GM19099 (cell line): ENCODE results near the gene ZP1.

ENCODE experiments used
- POLR2A ChIP-seq: IDR thresholded peaks from 3 replicates; pipeline ENCODE4 v1.6.1; 2011; ENCODE audit warnings: low read depth; ENCODE audit not compliant: insufficient read length; ENCODE audit errors: extremely low read depth

Gene ZP1

DNA sequence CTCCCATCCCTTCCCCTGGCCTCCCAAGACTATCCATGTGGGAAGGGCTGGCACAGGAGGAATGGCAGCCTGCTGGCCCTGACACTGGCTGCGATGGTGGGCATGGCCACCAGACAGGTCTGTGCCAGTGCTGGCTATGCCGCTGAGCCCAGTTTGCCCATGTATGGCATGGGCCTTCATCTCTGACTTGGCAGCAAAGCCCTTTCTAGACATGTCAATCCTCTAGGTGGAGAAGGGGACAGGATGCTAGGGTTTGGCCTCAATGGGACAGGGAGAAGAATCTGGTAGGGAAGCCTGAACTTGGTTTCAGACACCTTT lies 8.8 kb downstream of the ZP1 start:
- TF ChIP-seq POLR2A: no peak

DNA sequence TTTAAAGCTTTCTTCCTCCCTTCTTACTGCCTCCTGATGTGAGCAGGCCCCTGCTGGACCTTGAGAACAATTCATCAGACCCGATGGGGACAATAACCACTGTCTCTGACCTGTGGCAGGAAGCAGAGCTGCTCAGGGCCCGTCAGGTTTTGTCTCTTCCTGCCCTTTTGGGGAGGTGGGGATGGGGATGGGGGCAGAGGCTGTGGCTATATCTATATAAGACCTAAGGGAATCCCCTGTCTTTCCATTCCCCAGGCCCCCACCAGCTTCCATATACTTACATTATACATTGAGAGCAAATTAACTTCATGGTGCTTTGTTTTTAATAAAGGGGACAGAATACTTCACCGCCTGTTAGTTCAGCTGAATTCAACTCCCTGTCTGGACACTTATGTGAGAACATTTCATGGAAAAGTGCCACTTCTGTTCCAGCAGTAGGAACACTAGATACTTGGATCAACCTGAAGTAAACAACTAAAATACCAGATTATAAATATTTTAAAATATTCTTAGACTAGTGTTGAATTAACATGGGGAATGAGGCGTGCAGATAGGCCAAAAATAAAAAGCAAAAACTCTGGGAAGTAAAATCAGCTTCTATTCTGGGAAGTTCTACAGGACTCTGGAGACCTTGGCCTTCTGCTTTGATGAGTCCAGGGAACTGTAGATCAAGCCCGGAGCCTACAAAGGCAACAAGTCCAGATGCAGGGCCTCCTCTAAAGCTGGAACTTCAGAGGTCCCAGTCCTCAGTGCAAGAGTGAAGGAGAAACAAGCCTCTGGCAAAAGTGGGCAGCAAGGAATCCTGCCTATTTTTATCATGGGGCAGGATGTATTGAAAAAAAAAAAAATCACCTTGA lies 11.1 kb downstream of the ZP1 start:
- TF ChIP-seq POLR2A: no peak

DNA sequence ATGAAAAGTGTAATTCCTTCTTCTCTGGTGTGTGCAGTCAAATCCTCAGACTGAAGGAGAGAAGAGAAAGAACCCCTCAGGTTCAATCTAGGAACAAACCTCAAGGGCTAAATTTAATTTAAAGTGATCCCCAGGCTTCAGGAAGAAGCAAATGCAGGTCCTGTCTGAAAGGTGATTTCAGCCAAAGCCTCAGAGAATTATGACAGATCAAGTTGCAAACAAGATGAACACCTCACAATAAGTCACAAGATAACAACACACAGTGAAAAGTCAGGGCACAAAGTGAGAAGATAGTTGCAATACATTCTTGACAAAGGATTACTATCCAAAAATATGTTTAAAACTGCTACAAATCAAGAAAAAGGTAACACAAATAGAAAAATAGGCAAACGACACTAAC lies 11.8 kb downstream of the ZP1 start:
- TF ChIP-seq POLR2A: no peak

DNA sequence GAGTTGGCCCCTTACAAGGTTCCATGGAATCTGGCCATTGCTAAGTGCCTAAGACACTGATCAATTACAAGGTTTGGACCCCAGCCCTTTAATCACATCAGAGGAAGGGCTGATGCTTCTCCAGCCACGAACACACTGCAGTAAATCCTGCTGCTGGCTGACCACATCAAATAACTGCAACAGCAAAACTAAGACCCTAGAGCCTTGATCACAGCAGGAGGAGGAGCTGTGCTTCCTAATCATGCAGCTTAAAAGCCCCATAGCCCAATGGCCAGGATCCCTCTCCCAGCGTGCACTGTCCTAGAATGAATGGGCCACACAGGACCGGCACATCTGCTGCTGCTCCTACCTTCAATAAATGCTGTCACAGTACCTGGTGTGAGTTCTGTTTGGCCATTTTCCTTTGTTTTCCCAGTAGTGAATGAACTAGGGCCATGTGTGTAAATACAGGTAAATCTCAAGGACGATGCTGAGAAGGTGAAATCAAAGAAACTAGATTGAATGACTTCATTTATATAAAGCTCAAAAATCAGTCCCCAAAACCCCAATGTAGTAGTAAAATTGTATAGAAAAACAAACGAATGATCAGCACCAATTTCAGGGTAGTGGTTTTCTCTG lies 12.7 kb downstream of the ZP1 start:
- TF ChIP-seq POLR2A: no peak

DNA sequence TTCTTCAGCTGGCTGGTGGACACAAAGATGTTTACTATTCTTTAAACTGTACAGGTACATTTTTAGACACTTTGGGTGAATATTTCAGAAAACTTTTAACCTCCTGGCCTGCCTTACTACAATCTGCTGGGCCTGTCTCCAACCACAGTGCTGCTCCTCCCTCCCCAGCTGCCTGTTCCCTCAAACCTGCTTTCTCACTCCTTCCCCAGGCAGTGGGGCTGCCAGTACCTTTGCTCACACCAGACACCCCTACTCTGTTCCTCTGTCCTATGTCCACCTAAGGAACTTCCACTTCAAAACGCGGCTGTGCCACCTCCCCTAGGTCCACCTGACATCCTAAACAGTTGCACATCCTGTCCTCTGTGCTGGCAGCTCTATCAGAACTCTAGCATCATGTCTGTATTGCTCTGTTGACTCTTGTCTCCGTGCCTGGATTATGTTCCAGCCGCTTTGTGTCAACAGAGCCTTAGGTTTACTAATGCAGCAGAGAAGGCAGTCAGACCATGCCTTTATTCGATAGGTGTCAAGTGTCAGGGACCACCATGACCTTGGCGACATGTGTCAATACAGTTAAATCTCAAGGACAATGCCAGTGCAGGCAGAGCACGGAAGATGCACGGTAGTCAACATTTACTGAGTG lies 13.4 kb downstream of the ZP1 start:
- TF ChIP-seq POLR2A: no peak

DNA sequence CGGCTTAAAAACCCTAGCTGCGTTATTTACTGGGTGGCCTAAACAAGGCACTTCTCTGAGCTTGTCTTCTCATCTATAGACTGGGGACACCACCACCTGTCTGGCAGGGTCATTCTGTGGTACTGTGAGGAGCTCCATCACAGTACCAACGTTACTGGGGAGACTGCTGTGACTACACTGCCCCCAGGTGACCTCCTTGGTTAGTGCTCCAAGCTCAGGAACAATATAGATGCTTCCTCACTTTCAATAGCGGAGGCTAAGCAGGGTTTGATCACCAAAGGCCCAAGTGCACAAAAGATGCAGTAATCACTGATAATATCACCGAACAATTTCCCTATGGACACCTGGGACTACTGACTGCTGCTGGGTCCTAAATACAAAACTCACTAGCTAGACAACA lies 20.2 kb downstream of the ZP1 start:
- TF ChIP-seq POLR2A: no peak

DNA sequence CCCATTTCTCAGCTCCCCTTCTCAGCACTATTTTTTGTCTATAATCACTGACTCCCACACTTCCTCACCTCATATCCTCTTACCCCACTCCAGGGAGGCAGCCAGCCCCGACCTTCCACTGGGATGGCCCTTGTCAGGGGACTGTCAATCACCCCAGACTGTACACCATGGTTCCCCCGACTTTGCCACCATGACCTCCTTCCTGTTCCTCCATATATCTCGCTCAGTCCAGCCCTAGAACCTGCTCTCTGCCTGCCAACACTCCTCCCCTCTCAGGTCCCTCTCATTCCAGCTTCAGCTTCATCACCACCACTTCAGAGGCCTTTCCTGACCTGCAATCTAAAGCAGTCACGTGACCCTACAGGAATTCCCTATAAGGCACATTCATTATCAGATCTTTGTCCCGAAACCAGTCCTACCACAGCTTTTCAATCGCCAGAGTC lies 22.5 kb downstream of the ZP1 start:
- no peak for TF ChIP-seq POLR2A

DNA sequence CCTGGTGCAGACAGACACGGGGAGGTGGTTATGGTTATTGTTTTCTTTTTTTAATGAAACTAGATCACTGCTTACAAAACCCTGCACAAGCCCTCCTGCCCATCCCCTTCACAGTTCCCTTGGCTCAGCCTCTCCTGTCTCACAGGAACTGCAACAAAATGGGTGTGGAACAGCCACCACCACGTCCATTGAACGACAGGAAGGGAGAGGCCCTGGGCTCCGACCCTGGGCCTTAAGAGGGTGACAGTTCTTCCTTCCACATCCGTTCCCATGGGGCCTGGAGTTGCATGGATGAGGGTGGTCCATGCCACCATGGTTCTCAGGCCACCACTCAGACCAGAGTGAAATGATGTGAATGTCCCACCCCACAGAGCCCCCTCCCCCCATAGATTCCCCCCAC lies 23.4 kb downstream of the ZP1 start:
- TF ChIP-seq POLR2A: no peak

DNA sequence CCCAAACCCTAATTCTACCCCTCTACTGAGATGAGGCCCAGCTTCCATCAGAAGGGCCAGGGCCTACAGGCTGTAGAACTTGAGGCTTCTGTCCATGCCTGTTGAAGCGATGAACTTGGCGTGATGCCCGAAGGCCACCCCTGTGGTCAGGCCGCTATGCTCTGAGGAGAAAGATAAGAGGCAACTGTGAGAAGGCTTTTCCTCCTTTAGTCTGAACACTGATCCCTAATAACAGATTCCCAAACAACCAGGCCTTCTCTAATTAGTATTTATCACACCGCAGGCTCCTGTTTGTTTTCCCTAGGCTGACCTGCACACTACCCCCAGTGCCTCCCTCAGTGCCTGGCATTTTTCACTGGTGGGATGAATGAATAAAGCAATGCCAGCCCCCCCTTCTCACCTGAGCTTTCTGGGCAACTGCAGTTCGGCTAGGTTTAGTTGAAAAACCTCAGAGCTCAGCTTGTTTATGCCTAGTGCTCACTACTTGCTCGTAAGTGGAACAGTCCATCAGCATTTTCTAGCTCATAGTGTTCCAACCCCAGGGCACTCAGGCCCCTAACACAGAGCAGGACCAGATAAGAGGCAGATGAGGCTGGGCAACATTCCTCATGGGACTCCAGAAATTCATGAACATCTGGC lies 23.9 kb downstream of the ZP1 start:
- no peak for TF ChIP-seq POLR2A

DNA sequence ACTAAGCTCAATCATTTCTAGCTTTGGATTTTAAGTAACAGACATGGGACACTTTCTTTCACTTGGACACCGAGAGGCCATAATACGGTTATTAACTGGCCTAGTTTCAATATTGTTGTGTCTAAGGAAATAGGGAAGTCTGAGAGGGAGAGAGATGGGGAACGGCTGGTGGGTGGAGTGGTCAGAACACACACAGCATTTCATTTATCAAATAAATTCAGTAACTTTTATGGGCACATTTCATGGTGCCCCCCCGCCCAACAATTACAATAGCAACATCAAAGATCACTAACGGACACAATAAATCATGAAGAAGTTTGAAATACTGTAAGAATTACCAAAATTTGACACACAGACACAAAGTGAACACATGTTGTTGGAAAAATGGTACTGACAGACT lies 28.3 kb downstream of the ZP1 start:
- no peak for TF ChIP-seq POLR2A

DNA sequence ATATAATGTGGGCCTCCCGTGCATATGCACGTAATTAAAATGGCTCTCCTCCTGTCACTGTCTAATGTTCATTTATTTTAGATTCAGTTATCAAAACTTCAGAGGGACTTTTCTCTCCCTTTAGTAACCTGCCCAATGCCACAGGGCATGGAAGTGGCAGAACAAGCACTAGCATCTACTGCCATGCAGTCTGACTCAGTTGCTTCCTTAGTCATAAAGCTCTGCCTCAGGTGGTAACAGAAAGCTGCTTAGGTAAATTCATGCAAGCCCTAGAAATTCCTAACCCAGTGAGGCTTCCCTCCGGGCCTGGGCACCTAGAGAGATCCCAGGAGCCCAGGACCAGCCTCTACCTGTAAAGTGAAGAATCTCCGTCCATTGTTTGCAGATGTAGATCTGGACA lies 30.2 kb downstream of the ZP1 start:
- no peak for TF ChIP-seq POLR2A

DNA sequence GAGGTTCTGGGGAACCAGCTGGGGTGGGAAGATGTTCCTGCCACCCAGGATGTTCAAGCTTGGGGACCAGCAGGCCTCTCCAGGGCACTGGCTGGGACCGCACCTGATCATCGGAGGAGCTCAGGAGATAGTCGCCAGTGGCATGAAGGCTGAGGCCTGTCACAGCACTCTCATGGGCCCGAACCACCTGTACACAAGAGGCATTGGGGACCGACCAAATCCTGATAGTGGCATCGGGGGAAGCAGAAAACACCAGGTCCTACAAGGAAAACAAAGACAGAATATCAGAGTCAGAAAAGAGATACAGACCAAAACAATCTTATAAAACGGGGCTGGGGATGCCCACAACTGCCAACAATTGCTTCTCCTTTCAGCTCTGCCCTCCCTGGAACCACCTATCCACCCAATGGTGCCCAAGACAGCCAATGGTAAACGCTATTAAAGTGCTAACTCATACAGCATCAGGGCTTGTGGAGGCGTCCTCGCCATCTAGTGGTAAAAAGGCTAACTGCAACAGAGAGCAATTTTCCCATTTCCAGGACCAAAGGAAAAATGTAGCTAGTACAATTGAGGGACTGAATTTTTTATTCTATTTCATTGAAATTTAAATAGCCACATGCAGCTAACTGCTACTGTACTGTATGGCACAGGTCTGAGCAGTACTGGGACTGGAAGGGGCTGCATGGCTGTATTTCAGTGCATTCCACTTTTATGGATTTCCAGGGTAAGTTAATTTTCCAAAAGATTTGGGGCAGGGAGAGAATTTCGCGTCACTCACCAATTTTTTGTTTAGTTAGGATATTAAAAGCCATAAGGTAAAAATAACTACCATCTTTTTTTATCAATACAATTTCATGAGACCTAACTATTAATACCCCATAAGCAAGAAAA lies 31.9 kb downstream of the ZP1 start:
- TF ChIP-seq POLR2A: no peak

DNA sequence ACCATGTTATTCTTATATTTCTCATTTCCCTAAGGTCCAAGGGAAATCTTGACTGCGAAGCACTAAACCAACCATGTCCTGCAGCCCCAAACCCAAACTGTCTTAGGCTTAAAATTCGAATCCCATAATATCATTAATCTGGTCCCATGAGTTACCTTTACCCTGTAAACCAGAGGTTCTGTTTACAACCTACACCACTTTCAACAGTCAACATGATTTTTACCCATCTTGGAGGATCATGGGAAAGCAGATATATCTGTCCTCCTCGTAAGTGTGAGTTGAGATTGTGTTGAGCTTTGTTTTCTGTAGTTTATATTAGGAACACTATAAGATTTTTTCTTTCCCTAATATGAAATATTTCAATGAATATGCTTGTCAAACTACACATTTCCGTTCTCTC lies 32.6 kb downstream of the ZP1 start:
- TF ChIP-seq POLR2A: no peak

DNA sequence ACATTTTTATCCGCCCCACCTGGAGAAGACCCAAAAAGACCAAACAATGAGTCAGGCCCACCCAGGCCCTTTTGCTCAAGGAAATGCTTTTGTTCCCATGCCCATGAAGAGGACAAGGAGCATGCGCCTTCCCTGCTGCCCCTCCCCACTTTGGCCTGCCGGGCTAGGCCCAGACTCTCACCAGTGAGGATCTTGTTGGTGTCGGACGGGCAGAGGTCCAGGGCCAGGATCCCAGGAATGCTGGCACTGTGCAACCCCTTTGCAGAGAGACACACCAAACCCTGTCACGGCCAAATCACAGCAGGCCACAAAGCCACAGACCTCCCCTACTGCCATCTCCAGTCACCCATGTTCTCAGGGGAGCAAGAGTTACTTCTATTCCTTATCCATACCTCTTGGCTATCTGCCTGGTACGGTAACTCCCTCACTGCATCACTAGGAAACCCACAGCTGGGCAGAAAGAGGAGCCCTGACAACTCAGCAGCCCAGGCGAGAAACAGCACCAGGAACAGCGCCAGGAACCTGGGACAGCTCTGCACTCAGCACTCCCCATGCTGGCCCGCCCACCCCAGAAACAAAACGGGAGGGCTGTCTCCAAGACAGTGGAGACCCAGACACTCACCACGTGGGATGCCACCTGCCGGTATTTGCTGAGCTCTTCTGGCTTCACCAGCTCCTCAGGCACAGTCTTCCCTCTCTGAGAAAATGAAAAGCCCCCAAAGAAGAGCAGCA lies 33.5 kb downstream of the ZP1 start:
- no peak for TF ChIP-seq POLR2A
